HepG2 (cell line): ENCODE results near the gene EXOC7. TPM values are rescaled to one million over a fixed set of nuclear protein-coding genes. Genes with fewer than 3 reads are reported as not detected.

Experiments
- ATAD3A ChIP-seq: sonication (generic); formaldehyde crosslinking; IDR thresholded peaks from 2 replicates; pipeline ENCODE4 v1.4.0; 2020; ENCODE audit warnings: missing genetic modification reagents
- BRCA1 ChIP-seq: sonication (generic); formaldehyde crosslinking; IDR thresholded peaks from 2 replicates; pipeline ENCODE4 v1.4.0; 2020; ENCODE audit warnings: missing genetic modification reagents
- CHCHD3 ChIP-seq: sonication (generic); formaldehyde crosslinking; IDR thresholded peaks from 2 replicates; pipeline ENCODE4 v1.8.0; 2022; ENCODE audit warnings: mild to moderate bottlenecking, missing genetic modification reagents, moderate library complexity
- CHD4 ChIP-seq: fragments of 200-600 bp; sonication (generic); IDR thresholded peaks from 2 replicates; pipeline ENCODE4 v1.7.0; 2017; ENCODE audit warnings: mild to moderate bottlenecking, low read length, borderline replicate concordance
- HMG20B ChIP-seq: conservative IDR thresholded peaks from 2 replicates; pipeline ENCODE4 v1.6.1; 2016; ENCODE audit warnings: missing genetic modification reagents, missing compliant biosample characterization
- HNF4G ChIP-seq, 2 experiments: sonication (generic) in 1 of 2; formaldehyde crosslinking in 1 of 2; IDR thresholded peaks; 2 replicates each; pipeline versions ENCODE4 v1.4.0 to v1.6.1; 2011 to 2020; ENCODE audit warnings: borderline replicate concordance in 2 of 2, low read depth in 2 of 2, mild to moderate bottlenecking in 2 of 2, low read length in 1 of 2, missing genetic modification reagents in 1 of 2, moderate library complexity in 1 of 2
- HOXA3 ChIP-seq: sonication (generic); formaldehyde crosslinking; IDR thresholded peaks from 2 replicates; pipeline ENCODE4 v1.5.0; 2020; ENCODE audit warnings: missing genetic modification reagents
- KLF13 ChIP-seq: sonication (generic); formaldehyde crosslinking; IDR thresholded peaks from 2 replicates; pipeline ENCODE4 v1.4.0; 2020; ENCODE audit warnings: mild to moderate bottlenecking, missing genetic modification reagents
- NCOA5 ChIP-seq: sonication (generic); formaldehyde crosslinking; IDR thresholded peaks from 2 replicates; pipeline ENCODE4 v1.4.0; 2020; ENCODE audit warnings: missing genetic modification reagents
- NFKBIZ ChIP-seq: IDR thresholded peaks from 2 replicates; pipeline ENCODE4 v1.6.1; 2018; ENCODE audit warnings: missing genetic modification reagents, missing compliant biosample characterization
- PAF1 ChIP-seq: IDR thresholded peaks from 2 replicates; pipeline ENCODE4 v1.6.1; 2016; ENCODE audit warnings: missing genetic modification reagents, missing compliant biosample characterization
- RAD21 ChIP-seq: fragments of 450-650 bp; formaldehyde crosslinking; IDR thresholded peaks from 2 replicates; pipeline ENCODE4 v1.5.0; 2020; ENCODE audit warnings: mild to moderate bottlenecking
- RBFOX2 ChIP-seq: fragments of 200-400 bp; formaldehyde crosslinking; IDR thresholded peaks from 2 replicates; pipeline ENCODE4 v1.6.1; 2017; ENCODE audit warnings: low read depth, mild to moderate bottlenecking, low read length
- SP2 ChIP-seq: sonication (generic); formaldehyde crosslinking; IDR thresholded peaks from 2 replicates; pipeline ENCODE4 v1.5.1; 2020; ENCODE audit warnings: mild to moderate bottlenecking, missing genetic modification reagents
- SRF ChIP-seq: IDR thresholded peaks from 2 replicates; pipeline ENCODE4 v1.6.1; 2011; ENCODE audit warnings: mild to moderate bottlenecking, low read depth, low read length, moderate library complexity
- TBL1XR1 ChIP-seq: fragments of 150-350 bp; IDR thresholded peaks from 2 replicates; pipeline ENCODE4 v1.6.1; 2014; ENCODE audit warnings: borderline replicate concordance, low read length; ENCODE audit not compliant: partially characterized antibody
- ZNF296 ChIP-seq: sonication (generic); formaldehyde crosslinking; conservative IDR thresholded peaks from 2 replicates; pipeline ENCODE4 v1.5.0; 2020; ENCODE audit warnings: mild to moderate bottlenecking, missing genetic modification reagents
- ZNF501 ChIP-seq: sonication (generic); formaldehyde crosslinking; IDR thresholded peaks from 2 replicates; pipeline ENCODE4 v1.5.1; 2020; ENCODE audit warnings: mild to moderate bottlenecking, moderate library complexity, missing genetic modification reagents
- ZNF543 ChIP-seq: sonication (generic); formaldehyde crosslinking; IDR thresholded peaks from 2 replicates; pipeline ENCODE4 v1.4.0; 2020; ENCODE audit warnings: mild to moderate bottlenecking, missing genetic modification reagents
- ZNF747 ChIP-seq: sonication (generic); formaldehyde crosslinking; IDR thresholded peaks from 2 replicates; pipeline ENCODE4 v1.8.1; 2023; ENCODE audit warnings: missing genetic modification reagents, mild to moderate bottlenecking, borderline replicate concordance
- ZNF766 ChIP-seq: sonication (generic); formaldehyde crosslinking; IDR thresholded peaks from 2 replicates; pipeline ENCODE4 v1.5.0; 2020; ENCODE audit warnings: missing genetic modification reagents, borderline replicate concordance
- ZNF772 ChIP-seq: sonication (generic); formaldehyde crosslinking; IDR thresholded peaks from 2 replicates; pipeline ENCODE4 v1.5.0; 2020; ENCODE audit warnings: mild to moderate bottlenecking, missing genetic modification reagents
- polyA plus RNA-seq, 8 experiments: library from polyadenylated mRNA; depleted of rRNA in 3 of 8; stranded (reverse) in 7 of 8; unstranded in 1 of 8; fragments of >200 nt; fragmentation: Illumina TruSeq in 4 of 8; extraction: Trizol in 4 of 8; gene quantifications; 2 replicates each; pipeline versions ENCODE4 v1.2.1 to v1.2.3, GENCODE V29; 2011 to 2016; ENCODE audit warnings: low read depth in 4 of 8, missing spikeins in 1 of 8, mixed read lengths in 1 of 8; ENCODE audit not compliant: insufficient read depth in 1 of 8
- total RNA-seq, 5 experiments: library from RNA; depleted of rRNA; stranded (reverse); fragments of >200 nt; fragmentation: Illumina TruSeq; extraction: Trizol; gene quantifications; 2 replicates each; pipeline ENCODE4 v1.2.3, GENCODE V29; 2016; ENCODE audit warnings: low read depth in 1 of 5
- TF ChIP-seq, protein P1 (sequence below): sonication (generic); formaldehyde crosslinking; IDR thresholded peaks from 2 replicates; pipeline ENCODE4 v1.9.0; 2021; ENCODE audit warnings: mild to moderate bottlenecking, missing genetic modification reagents
- TF ChIP-seq, protein P2 (sequence below): sonication (generic); formaldehyde crosslinking; conservative IDR thresholded peaks from 2 replicates; pipeline ENCODE4 v1.8.0; 2022; ENCODE audit warnings: missing genetic modification reagents

Gene EXOC7
- total and polyA plus RNA-seq, 2 of the 13 experiments (the other 11 are each of a cell fraction or from before 2014, with no cell fraction given) = 86.9 to 116 TPM

DNA sequence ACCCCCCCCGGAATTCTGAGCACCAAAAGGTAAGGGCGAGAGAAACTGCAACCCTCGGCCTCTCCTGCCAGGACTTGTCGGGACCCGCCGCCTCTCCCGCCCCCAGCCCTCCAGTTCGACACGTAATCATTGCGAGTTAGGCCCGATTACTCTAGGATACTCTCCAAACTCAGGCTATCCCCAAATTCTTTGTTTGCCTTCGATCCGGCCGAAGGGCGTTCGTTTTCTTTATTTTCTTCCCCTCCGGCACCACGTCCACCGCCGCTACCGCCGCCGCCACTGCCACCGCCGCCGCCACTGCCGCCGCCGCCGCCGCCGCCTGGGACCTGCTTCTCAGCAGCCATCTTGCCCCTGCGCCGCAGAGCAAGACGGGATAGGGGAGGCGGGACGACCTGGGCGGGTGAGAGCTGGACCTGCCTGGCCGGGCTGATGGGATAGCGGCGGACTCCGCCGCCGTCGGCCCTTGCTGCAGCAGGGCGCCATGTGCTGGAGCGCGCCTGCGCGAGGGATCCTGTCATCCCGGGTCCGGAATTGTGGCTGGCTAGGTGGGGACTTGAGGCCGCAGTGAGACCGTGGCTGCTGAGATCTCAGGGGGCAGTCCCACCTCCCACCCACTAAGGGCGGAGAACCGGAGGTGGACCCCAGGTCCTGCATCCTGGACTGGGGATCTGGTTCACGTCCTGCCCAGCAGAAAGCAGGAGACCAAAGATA lies 31.3 kb downstream of the EXOC7 start, which contains the start of gene SRP68 (continued):
- TF ChIP-seq KLF13 (CRISPR knock-in tag) = no peak
- TF ChIP-seq HOXA3 (CRISPR knock-in tag) = peak; percentile 97
- TF ChIP-seq ZNF766 (CRISPR knock-in tag) = no peak; the same call in 1 of the 2 replicates
- TF ChIP-seq ZNF772 = peak; percentile 88
- TF ChIP-seq SRF = no peak
- no peak for TF ChIP-seq PAF1 (CRISPR knock-in tag)
- TF ChIP-seq ZNF747 (CRISPR knock-in tag) = peak; percentile 93; the same call in 1 of the 2 replicates
- peak; percentile 76 for TF ChIP-seq SP2 (CRISPR knock-in tag)
- no peak for TF ChIP-seq CHD4
- TF ChIP-seq, protein P1, sequence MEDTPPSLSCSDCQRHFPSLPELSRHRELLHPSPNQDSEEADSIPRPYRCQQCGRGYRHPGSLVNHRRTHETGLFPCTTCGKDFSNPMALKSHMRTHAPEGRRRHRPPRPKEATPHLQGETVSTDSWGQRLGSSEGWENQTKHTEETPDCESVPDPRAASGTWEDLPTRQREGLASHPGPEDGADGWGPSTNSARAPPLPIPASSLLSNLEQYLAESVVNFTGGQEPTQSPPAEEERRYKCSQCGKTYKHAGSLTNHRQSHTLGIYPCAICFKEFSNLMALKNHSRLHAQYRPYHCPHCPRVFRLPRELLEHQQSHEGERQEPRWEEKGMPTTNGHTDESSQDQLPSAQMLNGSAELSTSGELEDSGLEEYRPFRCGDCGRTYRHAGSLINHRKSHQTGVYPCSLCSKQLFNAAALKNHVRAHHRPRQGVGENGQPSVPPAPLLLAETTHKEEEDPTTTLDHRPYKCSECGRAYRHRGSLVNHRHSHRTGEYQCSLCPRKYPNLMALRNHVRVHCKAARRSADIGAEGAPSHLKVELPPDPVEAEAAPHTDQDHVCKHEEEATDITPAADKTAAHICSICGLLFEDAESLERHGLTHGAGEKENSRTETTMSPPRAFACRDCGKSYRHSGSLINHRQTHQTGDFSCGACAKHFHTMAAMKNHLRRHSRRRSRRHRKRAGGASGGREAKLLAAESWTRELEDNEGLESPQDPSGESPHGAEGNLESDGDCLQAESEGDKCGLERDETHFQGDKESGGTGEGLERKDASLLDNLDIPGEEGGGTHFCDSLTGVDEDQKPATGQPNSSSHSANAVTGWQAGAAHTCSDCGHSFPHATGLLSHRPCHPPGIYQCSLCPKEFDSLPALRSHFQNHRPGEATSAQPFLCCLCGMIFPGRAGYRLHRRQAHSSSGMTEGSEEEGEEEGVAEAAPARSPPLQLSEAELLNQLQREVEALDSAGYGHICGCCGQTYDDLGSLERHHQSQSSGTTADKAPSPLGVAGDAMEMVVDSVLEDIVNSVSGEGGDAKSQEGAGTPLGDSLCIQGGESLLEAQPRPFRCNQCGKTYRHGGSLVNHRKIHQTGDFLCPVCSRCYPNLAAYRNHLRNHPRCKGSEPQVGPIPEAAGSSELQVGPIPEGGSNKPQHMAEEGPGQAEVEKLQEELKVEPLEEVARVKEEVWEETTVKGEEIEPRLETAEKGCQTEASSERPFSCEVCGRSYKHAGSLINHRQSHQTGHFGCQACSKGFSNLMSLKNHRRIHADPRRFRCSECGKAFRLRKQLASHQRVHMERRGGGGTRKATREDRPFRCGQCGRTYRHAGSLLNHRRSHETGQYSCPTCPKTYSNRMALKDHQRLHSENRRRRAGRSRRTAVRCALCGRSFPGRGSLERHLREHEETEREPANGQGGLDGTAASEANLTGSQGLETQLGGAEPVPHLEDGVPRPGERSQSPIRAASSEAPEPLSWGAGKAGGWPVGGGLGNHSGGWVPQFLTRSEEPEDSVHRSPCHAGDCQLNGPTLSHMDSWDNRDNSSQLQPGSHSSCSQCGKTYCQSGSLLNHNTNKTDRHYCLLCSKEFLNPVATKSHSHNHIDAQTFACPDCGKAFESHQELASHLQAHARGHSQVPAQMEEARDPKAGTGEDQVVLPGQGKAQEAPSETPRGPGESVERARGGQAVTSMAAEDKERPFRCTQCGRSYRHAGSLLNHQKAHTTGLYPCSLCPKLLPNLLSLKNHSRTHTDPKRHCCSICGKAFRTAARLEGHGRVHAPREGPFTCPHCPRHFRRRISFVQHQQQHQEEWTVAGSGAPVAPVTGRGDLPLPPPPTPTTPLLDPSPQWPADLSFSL (CRISPR knock-in tag) = no peak
- no peak for TF ChIP-seq HNF4G (IDR thresholded peaks at IDR 0.05; ENCODE audit: borderline replicate concordance, low read depth, low read length)
- 0 out of 2 replicates have a peak, but pooled peaks have one; percentile 42 for TF ChIP-seq HNF4G (CRISPR knock-in tag; IDR thresholded peaks at IDR 0.05; ENCODE audit: borderline replicate concordance, low read depth)
- peak; percentile 52; the same call in 1 of the 2 replicates for TF ChIP-seq RAD21
- TF ChIP-seq CHCHD3 (CRISPR knock-in tag) = peak; percentile 92
- TF ChIP-seq BRCA1 (CRISPR knock-in tag) = no peak
- TF ChIP-seq ZNF501 = peak; percentile 98
- TF ChIP-seq, protein P2, sequence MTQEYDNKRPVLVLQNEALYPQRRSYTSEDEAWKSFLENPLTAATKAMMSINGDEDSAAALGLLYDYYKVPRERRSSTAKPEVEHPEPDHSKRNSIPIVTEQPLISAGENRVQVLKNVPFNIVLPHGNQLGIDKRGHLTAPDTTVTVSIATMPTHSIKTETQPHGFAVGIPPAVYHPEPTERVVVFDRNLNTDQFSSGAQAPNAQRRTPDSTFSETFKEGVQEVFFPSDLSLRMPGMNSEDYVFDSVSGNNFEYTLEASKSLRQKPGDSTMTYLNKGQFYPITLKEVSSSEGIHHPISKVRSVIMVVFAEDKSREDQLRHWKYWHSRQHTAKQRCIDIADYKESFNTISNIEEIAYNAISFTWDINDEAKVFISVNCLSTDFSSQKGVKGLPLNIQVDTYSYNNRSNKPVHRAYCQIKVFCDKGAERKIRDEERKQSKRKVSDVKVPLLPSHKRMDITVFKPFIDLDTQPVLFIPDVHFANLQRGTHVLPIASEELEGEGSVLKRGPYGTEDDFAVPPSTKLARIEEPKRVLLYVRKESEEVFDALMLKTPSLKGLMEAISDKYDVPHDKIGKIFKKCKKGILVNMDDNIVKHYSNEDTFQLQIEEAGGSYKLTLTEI (CRISPR knock-in tag) = no peak
- TF ChIP-seq ATAD3A (CRISPR knock-in tag) = no peak
- no peak for TF ChIP-seq NCOA5 (CRISPR knock-in tag)
- peak; percentile 55 for TF ChIP-seq ZNF543 (CRISPR knock-in tag)
- TF ChIP-seq ZNF296 = no peak
- peak; percentile 66 for TF ChIP-seq TBL1XR1
- 0 out of 2 replicates have a peak, but pooled peaks have one; percentile 91 for TF ChIP-seq NFKBIZ (CRISPR knock-in tag)
- no peak for TF ChIP-seq HMG20B
- TF ChIP-seq RBFOX2 = peak; percentile 98
